Omental fat pad (tissue), 4 donors: ENCODE results near the gene ARG1. TPM values are rescaled to one million over a fixed set of nuclear protein-coding genes. Genes with fewer than 3 reads are reported as not detected.
"Not testable (repeated sequence)": the region's sequence is repeated elsewhere in the genome, so short reads cannot be mapped to it uniquely, and the experiment has no call there.

Source experiments
- ATAC-seq: fragments of 150-250 bp; one replicate; pipeline ENCODE4 v1.9.1; 2016; ENCODE audit warnings: mild to moderate bottlenecking, moderate library complexity; ENCODE audit not compliant: low FRiP score
- DNase-seq: peaks from one replicate; pipeline ENCODE4 v3.0.0-alpha.2; 2019; ENCODE audit warnings: low spot score
- total RNA-seq, 4 donors: library from RNA; depleted of rRNA; stranded (reverse); fragments of >200 nt; gene quantifications; one replicate each; pipeline ENCODE4 v1.1.0, GENCODE V29; 2016
- TF ChIP-seq, protein P1 (sequence below), 3 donors: fragments of 450-650 bp; IDR thresholded peaks; one replicate each; pipeline ENCODE4 v1.5.1; 2016 to 2017; ENCODE audit warnings: antibody characterized with exemption in 3 of 3, mild to moderate bottlenecking in 3 of 3, moderate library complexity in 2 of 3

The ARG1 gene
- total RNA-seq = 10 to 100 TPM in 1 of 4 donors, not detected in 3; 14.5 TPM

DNA sequence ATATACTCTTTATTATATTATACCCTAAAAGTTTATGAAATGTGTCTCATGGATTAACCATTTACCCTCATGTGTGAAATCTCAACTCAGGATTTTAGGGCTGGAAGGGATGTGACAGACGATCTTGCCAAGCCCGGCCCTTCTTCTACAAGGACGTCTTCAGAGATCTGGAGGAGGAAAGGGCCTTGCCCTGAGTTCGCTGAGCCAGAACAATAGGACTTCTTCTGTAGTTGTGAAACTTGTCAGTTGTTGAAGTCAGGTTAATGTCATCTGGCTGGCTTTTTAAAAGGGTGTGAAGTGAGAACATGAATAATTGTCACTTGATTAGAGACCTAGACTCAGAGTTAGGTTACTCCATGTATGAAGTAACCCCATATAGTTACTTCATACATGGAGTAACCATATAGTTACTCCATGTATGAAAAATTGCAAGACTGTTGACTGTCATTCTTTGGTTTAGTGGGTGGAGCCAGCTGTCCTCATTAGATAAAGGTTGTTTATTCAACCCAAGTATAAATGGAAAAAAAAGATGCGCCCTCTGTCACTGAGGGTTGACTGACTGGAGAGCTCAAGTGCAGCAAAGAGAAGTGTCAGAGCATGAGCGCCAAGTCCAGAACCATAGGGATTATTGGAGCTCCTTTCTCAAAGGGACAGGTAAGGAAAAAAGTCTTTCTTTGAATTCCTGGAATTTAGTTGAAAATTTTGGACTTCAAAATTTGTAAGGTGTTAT, at the start of gene ARG1:
ARG1 (plus strand) TSS at position 541 of the 730 bp plus-strand sequence; CDS start at position 598, 57 bp downstream.
- no peak for ATAC-seq
- DNase-seq = no peak
- TF ChIP-seq, protein P1, sequence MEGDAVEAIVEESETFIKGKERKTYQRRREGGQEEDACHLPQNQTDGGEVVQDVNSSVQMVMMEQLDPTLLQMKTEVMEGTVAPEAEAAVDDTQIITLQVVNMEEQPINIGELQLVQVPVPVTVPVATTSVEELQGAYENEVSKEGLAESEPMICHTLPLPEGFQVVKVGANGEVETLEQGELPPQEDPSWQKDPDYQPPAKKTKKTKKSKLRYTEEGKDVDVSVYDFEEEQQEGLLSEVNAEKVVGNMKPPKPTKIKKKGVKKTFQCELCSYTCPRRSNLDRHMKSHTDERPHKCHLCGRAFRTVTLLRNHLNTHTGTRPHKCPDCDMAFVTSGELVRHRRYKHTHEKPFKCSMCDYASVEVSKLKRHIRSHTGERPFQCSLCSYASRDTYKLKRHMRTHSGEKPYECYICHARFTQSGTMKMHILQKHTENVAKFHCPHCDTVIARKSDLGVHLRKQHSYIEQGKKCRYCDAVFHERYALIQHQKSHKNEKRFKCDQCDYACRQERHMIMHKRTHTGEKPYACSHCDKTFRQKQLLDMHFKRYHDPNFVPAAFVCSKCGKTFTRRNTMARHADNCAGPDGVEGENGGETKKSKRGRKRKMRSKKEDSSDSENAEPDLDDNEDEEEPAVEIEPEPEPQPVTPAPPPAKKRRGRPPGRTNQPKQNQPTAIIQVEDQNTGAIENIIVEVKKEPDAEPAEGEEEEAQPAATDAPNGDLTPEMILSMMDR (IDR thresholded peaks at IDR 0.05) = no peak

DNA sequence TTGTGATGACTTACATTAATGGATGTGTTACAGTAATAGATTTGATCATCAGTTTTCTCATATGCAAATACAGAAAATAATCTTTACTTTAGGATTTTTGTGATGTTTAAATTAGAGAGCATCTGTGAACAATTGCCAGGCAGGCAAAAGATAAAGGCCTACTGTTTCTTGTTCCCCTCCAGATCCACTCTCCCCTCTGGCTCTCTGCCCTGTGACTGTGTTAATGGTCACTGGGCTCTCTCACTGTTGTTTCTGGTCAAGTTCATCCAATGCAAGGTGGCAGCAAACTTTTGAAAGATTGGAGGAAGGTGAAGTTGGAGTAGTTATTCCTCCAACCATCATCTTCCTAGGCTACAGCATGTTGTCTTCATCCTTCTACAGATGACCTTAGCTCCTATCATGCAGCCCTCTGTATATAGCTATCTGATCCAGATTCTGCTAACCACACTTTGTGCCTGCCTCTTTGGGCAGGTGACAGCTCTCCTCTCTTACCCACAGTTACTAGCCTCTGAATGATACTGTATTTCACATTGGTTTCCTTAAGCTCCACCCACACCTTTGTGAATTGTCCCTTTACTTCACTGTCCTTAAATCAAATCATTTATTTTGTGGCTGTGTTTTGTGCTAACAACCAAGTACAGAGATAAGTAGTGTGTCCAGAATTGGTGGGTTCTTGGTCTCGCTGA, 48.9 kb upstream of the ARG1 start:
- no peak for ATAC-seq
- no peak for DNase-seq
- TF ChIP-seq, protein P1 (IDR thresholded peaks at IDR 0.05) = no peak

DNA sequence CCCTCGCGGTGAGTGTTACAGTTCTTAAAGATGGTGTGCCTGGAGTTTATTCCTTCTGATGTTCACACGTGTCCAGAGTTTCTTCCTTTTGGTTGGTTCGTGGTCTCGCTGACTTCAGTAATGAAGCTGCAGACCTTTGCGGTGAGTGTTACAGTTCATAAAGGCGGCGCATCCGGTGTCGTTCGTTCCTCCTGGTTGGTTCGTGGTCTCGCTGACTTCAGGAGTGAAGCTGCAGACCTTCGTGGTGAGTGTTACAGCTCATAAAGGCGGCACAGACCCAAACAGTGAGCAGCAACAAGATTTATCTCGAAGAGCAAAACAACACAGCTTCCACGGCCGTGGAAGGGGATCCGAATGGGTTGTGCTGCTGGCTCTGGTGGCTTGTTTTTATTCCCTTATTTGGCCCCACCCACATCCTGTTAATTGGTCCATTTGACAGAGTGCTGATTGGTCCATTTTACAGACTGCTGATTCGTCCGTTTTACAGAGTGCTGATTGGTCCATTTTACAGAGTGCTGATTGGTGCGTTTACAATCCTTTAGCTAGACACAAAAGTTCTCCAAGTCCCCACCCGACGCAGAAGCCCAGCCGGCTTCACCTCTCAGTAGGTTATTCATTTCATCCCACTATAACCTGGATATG, 48.2 kb upstream of the ARG1 start:
- TF ChIP-seq, protein P1 (IDR thresholded peaks at IDR 0.05) = no peak

DNA sequence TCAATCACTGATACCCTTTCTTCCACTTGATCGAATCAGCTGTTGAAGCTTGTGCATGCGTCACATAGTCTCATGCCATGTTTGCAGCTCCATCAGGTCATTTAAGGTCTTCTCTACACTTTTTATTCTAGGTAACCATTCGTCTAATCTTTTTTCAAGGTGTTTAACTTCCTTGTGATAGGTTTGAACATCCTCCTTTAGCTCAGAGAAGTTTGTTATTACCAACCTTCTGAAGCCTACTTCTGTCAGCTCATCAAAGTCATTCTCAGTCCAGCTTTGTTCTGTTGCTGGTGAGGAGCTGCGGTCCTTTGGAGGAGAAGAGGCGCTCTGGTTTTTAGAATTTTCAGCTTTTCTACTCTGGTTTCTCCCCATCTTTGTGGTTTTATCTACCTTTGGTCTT, 42.1 kb upstream of the ARG1 start:
- not testable (repeated sequence) for ATAC-seq, DNase-seq

More for the DNA sequence above, 48.2 kb upstream of the ARG1 start:
- ATAC-seq = no peak
- no peak for DNase-seq

DNA sequence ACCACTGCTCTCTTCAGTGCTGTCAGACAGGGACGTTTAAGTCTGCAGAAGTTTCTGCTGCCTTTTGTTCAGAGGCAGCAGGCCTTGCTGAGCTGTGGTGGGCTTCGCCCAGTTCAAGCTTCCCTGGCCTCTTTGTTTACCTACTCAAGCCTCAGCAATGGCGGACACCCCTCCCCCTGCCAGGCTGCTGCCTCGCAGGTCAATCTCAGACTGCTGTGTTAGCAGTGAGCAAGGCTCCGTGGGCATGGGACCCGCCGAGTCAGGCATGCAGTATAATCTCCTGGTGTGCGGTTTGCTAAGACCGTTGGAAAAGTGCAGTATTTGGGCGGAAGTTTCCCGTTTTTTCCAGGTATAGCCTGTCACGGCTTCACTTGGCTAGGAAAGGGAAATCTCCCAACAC, 41.3 kb upstream of the ARG1 start:
- ATAC-seq, DNase-seq: not testable (repeated sequence)

DNA sequence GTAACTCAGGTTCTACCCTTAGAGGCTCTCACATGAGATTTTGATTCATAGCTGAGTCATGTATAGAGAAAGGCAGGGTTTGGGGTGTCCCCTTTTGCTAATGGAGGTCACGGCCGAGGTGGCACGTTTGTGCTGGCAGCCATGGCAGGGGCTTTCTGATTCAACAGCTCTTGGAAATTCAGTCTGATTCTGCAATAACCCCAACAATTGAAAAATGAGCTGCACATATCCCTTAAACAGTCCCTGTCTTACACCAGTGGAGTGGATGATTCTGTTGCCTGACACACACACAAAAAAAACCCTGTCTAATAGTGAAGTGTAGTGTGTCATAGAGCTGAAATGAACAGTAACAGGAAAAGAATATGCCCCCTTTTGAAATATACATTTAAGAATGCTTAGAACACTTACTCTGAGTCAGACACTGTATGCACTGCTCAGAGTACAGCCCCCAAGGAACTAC, 40.4 kb upstream of the ARG1 start:
- DNase-seq (no peak), ATAC-seq (no peak)
- TF ChIP-seq, protein P1 (IDR thresholded peaks at IDR 0.05) = no peak

DNA sequence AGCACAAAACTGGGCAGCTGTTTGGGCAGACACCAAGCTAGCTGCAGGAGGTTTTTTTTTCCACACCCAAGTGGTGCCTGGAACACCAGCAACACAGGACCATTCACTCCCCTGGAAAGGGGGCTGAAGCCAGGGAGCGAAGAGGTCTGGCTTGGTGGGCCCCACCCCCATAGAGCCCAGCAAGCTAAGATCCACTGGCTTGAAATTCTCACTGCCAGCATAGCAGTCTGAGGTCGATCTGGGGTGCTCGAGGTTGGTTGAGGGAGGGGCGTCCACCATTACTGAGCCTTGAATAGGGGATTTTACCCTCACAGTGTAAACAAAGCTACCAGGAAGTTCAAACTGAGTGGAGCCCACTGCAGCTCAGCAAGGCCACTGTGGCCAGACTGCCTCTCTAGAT, 34.4 kb upstream of the ARG1 start:
- not testable (repeated sequence) for ATAC-seq, DNase-seq

DNA sequence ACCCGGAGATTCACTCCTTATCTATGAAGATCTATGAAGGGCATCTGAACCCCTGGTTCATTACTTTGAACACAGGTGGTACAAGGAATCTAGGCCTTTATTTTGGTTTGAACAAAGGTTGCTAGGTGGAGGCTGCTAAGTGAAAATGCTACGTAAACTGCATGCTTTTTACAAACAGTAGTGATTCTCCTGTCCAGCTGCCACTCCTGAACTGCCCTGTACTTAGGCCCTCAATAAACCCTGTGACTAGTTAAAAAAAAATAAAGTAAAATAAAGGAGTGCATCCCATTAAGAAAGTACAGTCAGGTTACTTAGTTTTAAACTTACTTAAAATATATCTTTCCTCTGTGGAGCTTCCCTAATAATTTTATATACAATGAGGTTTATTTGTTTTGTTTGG, 27.7 kb upstream of the ARG1 start:
- ATAC-seq (no peak), DNase-seq (no peak)
- TF ChIP-seq, protein P1 (IDR thresholded peaks at IDR 0.05) = no peak
